Measurements from ENCODE around the gene BCL2L1.
A peak's percentile ranks its signal among the peaks of the same experiment; 100 is the strongest.

Gene BCL2L1

DNA sequence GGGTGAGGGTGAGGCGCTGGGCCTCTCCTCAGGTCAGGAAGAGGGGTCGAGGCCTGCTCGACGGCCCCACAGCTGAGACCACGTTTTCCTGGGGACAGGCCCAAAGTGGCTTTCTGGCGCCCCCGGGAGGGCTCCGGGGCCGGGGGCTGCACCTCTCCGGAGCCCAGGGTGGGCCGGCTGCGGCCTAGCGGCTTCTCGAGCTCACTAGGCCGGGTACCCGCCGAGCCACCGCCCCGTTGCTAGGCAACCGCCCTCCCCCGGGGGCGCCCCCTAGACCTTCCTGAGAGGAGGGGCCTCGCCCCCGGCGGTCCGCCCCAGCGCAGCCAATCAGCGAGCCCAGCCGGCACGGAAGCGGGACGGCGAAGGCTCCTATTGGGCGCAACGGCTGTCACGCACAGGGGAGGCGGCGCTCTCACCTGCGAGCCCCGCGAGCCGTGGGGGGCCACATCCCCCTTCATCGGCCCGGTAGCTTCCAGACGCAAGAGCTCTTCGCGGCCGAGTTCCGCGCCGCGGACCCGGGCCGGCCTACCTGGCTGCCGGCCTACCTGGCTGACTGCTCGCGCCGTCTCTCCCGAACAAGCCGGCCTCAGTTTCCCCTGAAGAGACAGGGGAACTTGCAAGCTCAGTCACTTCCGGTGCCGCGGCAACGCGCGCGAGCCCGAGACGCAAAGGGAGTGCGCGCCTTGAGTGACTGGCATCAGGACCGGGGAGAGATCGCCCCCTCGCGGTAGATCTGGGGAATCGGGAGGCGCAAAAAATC is 831 bp upstream of the BCL2L1 start (continued):
- TF ChIP-seq, protein P1, sequence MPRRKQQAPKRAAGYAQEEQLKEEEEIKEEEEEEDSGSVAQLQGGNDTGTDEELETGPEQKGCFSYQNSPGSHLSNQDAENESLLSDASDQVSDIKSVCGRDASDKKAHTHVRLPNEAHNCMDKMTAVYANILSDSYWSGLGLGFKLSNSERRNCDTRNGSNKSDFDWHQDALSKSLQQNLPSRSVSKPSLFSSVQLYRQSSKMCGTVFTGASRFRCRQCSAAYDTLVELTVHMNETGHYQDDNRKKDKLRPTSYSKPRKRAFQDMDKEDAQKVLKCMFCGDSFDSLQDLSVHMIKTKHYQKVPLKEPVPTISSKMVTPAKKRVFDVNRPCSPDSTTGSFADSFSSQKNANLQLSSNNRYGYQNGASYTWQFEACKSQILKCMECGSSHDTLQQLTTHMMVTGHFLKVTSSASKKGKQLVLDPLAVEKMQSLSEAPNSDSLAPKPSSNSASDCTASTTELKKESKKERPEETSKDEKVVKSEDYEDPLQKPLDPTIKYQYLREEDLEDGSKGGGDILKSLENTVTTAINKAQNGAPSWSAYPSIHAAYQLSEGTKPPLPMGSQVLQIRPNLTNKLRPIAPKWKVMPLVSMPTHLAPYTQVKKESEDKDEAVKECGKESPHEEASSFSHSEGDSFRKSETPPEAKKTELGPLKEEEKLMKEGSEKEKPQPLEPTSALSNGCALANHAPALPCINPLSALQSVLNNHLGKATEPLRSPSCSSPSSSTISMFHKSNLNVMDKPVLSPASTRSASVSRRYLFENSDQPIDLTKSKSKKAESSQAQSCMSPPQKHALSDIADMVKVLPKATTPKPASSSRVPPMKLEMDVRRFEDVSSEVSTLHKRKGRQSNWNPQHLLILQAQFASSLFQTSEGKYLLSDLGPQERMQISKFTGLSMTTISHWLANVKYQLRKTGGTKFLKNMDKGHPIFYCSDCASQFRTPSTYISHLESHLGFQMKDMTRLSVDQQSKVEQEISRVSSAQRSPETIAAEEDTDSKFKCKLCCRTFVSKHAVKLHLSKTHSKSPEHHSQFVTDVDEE (CRISPR knock-in tag; IDR thresholded peaks at IDR 0.05) = peak; percentile 55; the same call in 1 of the 2 replicates
- no peak; the same call in 1 of the 2 replicates for TF ChIP-seq ZNF565 (CRISPR knock-in tag; conservative IDR thresholded peaks at IDR 0.05; ENCODE audit: low read depth)
- no peak for TF ChIP-seq CSRNP3 (CRISPR knock-in tag; IDR thresholded peaks at IDR 0.05)
- TF ChIP-seq ARNTL (CRISPR knock-in tag; IDR thresholded peaks at IDR 0.05; ENCODE audit: borderline replicate concordance, low read depth) = no peak
- 0 out of 2 replicates have a peak, but pooled peaks have one; percentile 62 for TF ChIP-seq GLIS3 (CRISPR knock-in tag; IDR thresholded peaks at IDR 0.05)

DNA sequence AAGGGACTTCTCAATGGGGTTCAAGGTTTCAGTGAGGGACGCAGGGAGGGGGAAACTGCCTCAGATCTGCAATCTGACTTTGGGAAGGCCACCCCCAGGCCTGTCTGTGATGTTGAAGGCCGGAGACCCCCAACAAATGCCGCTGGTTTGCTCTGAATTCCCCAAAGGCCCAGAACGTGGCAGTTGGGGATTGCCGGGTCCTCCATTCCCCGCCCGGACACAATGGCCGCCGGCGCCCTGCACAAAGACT is 326 bp upstream of the BCL2L1 start:
- no peak for TF ChIP-seq SNAI2 (CRISPR knock-in tag; IDR thresholded peaks at IDR 0.05)
- no peak for TF ChIP-seq TOX (CRISPR knock-in tag; IDR thresholded peaks at IDR 0.05; ENCODE audit: borderline replicate concordance)
- TF ChIP-seq GLIS3 (CRISPR knock-in tag; IDR thresholded peaks at IDR 0.05) = no peak
- TF ChIP-seq ZNF565 (CRISPR knock-in tag; conservative IDR thresholded peaks at IDR 0.05; ENCODE audit: low read depth) = no peak
- no peak for TF ChIP-seq TCF4 (CRISPR knock-in tag; IDR thresholded peaks at IDR 0.05; ENCODE audit: borderline replicate concordance)
- no peak for TF ChIP-seq ARNTL (CRISPR knock-in tag; IDR thresholded peaks at IDR 0.05; ENCODE audit: borderline replicate concordance, low read depth)
- no peak for TF ChIP-seq ZNF70 (CRISPR knock-in tag; IDR thresholded peaks at IDR 0.05)
- TF ChIP-seq ISL1 (CRISPR knock-in tag; IDR thresholded peaks at IDR 0.05) = no peak
- TF ChIP-seq ZFP3 (CRISPR knock-in tag; IDR thresholded peaks at IDR 0.05) = no peak
- no peak for TF ChIP-seq PATZ1 (CRISPR knock-in tag; IDR thresholded peaks at IDR 0.05; ENCODE audit: borderline replicate concordance)
- no peak for TF ChIP-seq CSDC2 (CRISPR knock-in tag; IDR thresholded peaks at IDR 0.05)
- TF ChIP-seq, protein P1 (CRISPR knock-in tag; IDR thresholded peaks at IDR 0.05) = no peak
- TF ChIP-seq RARB (CRISPR knock-in tag; IDR thresholded peaks at IDR 0.05) = no peak
- TF ChIP-seq BACH2 (CRISPR knock-in tag; IDR thresholded peaks at IDR 0.05; ENCODE audit: borderline replicate concordance) = no peak
- no peak for TF ChIP-seq OSR1 (CRISPR knock-in tag; IDR thresholded peaks at IDR 0.05)
- no peak; the same call in 2 of the 3 replicates for ATAC-seq

DNA sequence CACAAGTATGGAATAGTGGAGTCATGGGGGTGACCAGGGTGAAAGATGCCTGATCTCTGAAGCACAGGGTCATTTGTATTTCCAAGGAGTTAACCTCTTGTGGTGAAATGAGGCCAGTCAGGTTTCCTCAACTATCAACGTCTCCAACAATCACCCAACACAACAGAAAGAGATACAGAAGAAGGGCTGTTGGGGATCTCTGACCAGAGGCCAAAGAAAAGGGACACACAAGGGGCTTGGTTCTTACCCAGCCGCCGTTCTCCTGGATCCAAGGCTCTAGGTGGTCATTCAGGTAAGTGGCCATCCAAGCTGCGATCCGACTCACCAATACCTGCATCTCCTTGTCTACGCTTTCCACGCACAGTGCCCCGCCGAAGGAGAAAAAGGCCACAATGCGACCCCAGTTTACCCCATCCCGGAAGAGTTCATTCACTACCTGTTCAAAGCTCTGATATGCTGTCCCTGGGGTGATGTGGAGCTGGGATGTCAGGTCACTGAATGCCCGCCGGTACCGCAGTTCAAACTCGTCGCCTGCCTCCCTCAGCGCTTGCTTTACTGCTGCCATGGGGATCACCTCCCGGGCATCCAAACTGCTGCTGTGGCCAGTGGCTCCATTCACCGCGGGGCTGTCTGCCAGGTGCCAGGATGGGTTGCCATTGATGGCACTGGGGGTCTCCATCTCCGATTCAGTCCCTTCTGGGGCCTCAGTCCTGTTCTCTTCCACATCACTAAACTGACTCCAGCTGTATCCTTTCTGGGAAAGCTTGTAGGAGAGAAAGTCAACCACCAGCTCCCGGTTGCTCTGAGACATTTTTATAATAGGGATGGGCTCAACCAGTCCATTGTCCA is 1.0 kb downstream of the BCL2L1 start:
- no peak for ATAC-seq
- no peak for TF ChIP-seq ZC3H10 (CRISPR knock-in tag; IDR thresholded peaks at IDR 0.05)
- TF ChIP-seq ZFP30 (CRISPR knock-in tag; IDR thresholded peaks at IDR 0.05) = no peak
- TF ChIP-seq ISL1 (CRISPR knock-in tag; IDR thresholded peaks at IDR 0.05) = no peak
- TF ChIP-seq, protein P2, sequence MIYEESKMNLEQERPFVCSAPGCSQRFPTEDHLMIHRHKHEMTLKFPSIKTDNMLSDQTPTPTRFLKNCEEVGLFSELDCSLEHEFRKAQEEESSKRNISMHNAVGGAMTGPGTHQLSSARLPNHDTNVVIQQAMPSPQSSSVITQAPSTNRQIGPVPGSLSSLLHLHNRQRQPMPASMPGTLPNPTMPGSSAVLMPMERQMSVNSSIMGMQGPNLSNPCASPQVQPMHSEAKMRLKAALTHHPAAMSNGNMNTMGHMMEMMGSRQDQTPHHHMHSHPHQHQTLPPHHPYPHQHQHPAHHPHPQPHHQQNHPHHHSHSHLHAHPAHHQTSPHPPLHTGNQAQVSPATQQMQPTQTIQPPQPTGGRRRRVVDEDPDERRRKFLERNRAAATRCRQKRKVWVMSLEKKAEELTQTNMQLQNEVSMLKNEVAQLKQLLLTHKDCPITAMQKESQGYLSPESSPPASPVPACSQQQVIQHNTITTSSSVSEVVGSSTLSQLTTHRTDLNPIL (CRISPR knock-in tag; IDR thresholded peaks at IDR 0.05; ENCODE audit: low read depth) = no peak
- no peak for TF ChIP-seq OSR1 (CRISPR knock-in tag; IDR thresholded peaks at IDR 0.05)
- no peak for TF ChIP-seq SNAI2 (CRISPR knock-in tag; IDR thresholded peaks at IDR 0.05)
- TF ChIP-seq RARB (CRISPR knock-in tag; IDR thresholded peaks at IDR 0.05) = no peak

Measured in SK-N-SH treated with all-trans-retinoic acid at 6 μM for 48 hours (cell line).